Type B pancreatic cell (in vitro differentiated cells): ENCODE data around the gene CDK14. TPM values are rescaled to one million over a fixed set of nuclear protein-coding genes. Genes with fewer than 3 reads are reported as not detected.
A peak's percentile ranks its signal among the peaks of the same experiment; 100 is the strongest.
"Not testable (repeated sequence)": the region's sequence is repeated elsewhere in the genome, so short reads cannot be mapped to it uniquely, and the experiment has no call there.

Source experiments
- DNase-seq: peaks from one replicate; pipeline ENCODE4 v3.0.0; 2021; ENCODE audit warnings: mixed read lengths; ENCODE audit not compliant: unreplicated experiment; ENCODE audit errors: extremely low spot score
- H3K27ac Mint-ChIP-seq: 2 replicates; pipeline ENCODE4 v1.8.0; 2021; ENCODE audit warnings: mild to moderate bottlenecking, mixed read lengths
- H3K27me3 Mint-ChIP-seq: 2 replicates; pipeline ENCODE4 v1.8.0; 2021; ENCODE audit warnings: mixed read lengths
- H3K36me3 Mint-ChIP-seq: 2 replicates; pipeline ENCODE4 v1.8.0; 2021; ENCODE audit warnings: mixed read lengths
- H3K4me1 Mint-ChIP-seq: one replicate; pipeline ENCODE4 v1.8.0; 2021; ENCODE audit warnings: mixed read lengths; ENCODE audit not compliant: unreplicated experiment
- H3K4me3 Mint-ChIP-seq: 2 replicates; pipeline ENCODE4 v1.8.0; 2021; ENCODE audit warnings: mild to moderate bottlenecking, mixed read lengths
- H3K9me3 Mint-ChIP-seq: 2 replicates; pipeline ENCODE4 v1.8.0; 2021; ENCODE audit warnings: mixed read lengths
- total RNA-seq: library from RNA; stranded (reverse); gene quantifications from 2 replicates; pipeline ENCODE4 v1.2.1, GENCODE V29; 2021; ENCODE audit warnings: low replicate concordance
- TF ChIP-seq, protein P1 (sequence below): fragments of 200-600 bp; sonication (generic); conservative IDR thresholded peaks from 2 replicates; pipeline ENCODE4 v1.5.0; 2021; ENCODE audit warnings: antibody characterized with exemption, mild to moderate bottlenecking

CDK14 gene
- total RNA-seq, 1 donor from 2014 or later, result 43.5 TPM

DNA sequence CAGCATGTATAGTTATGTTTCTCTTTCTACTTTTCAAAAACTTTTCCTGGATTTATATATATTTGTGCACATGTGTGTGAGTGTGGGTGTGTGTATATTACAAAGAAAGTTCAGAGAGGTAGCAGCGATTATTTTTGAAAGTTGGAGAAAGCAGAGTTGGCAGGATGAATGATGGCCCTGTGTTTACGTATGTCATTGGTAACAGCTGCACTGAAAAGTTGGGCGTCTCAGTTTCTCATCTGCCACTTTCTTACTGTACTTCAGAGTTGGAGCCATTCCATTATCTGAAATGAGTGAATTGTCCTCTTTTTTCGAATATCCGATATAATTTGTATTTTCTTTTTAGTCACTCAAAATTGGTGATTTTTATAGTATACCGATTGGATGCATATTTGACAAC lies 172.2 kb downstream of the CDK14 start:
- H3K4me1 Mint-ChIP-seq, result peaks cover 46% of the 10 kb centered on the region
- H3K4me3 Mint-ChIP-seq, result no peak overlapping the region
- TF ChIP-seq, protein P1, sequence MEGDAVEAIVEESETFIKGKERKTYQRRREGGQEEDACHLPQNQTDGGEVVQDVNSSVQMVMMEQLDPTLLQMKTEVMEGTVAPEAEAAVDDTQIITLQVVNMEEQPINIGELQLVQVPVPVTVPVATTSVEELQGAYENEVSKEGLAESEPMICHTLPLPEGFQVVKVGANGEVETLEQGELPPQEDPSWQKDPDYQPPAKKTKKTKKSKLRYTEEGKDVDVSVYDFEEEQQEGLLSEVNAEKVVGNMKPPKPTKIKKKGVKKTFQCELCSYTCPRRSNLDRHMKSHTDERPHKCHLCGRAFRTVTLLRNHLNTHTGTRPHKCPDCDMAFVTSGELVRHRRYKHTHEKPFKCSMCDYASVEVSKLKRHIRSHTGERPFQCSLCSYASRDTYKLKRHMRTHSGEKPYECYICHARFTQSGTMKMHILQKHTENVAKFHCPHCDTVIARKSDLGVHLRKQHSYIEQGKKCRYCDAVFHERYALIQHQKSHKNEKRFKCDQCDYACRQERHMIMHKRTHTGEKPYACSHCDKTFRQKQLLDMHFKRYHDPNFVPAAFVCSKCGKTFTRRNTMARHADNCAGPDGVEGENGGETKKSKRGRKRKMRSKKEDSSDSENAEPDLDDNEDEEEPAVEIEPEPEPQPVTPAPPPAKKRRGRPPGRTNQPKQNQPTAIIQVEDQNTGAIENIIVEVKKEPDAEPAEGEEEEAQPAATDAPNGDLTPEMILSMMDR, result no peak
- no peak overlapping the region for H3K27ac Mint-ChIP-seq
- DNase-seq, result no peak
- no peaks in the 10 kb centered on the region for H3K27me3 Mint-ChIP-seq
- H3K9me3 Mint-ChIP-seq, result no peaks in the 10 kb centered on the region
- H3K36me3 Mint-ChIP-seq, result peaks cover 18% of the 10 kb centered on the region

DNA sequence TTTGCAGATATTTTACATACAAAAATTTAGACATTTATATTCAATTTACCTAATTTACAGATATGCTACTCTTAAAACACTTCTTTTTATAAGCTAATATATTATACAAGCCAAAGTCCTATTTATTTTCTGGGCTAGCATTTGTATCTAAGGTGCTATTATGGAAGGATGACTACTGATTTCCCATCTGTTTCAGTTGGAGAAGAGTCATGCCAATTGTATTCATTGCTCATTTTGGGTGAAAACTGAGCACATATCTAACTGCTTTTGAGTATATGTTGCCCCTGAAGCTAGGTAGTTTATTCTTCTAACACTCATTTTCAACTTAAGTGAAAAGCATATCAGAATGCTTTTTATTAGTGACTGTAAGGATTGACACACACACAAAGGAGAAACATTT lies 172.9 kb downstream of the CDK14 start:
- no peak for DNase-seq
- H3K36me3 Mint-ChIP-seq, result peaks cover 18% of the 10 kb centered on the region
- no peaks in the 10 kb centered on the region for H3K27me3 Mint-ChIP-seq
- peaks cover 46% of the 10 kb centered on the region for H3K4me1 Mint-ChIP-seq
- TF ChIP-seq, protein P1, result no peak
- H3K27ac Mint-ChIP-seq, result no peak overlapping the region
- no peaks in the 10 kb centered on the region for H3K9me3 Mint-ChIP-seq
- H3K4me3 Mint-ChIP-seq, result no peak overlapping the region

GRCh38 chr7:90769566-90769965 lies 173.4 kb downstream of the CDK14 start:
- DNase-seq, H3K27ac Mint-ChIP-seq, H3K27me3 Mint-ChIP-seq, H3K4me3 Mint-ChIP-seq, H3K9me3 Mint-ChIP-seq: not testable (repeated sequence)
- Mint-ChIP-seq H3K4me1 (peaks cover 41% of the 10 kb centered on the region), H3K36me3 (peaks cover 18% of the 10 kb centered on the region)

GRCh38 chr7:90771281-90771680 lies 175.2 kb downstream of the CDK14 start:
- Mint-ChIP-seq H3K9me3 (no peaks in the 10 kb centered on the region), H3K4me1 (peaks cover 29% of the 10 kb centered on the region), H3K4me3 (no peak overlapping the region), H3K36me3 (peaks cover 14% of the 10 kb centered on the region), H3K27me3 (no peaks in the 10 kb centered on the region), H3K27ac (no peak overlapping the region)
- DNase-seq, result no peak
- TF ChIP-seq, protein P1, result no peak

DNA sequence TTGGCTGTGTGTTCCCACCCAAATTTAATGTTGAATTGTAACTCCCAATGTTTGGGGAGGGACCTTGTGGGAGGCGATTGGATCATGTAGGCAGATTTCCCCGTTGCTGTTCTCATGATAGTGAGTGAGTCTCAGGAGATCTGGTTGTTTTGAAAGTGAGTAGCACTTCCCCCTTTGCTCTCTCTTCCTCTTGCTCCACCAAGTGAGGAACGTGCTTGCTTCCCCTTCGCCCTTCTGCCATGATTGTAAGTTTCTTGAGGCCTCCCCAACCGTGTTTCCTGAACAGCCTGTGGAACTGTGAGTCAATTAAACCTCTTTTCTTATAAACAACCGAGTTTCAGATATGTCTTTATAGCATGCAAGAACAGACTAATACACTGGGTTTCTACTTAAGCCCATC lies 176.3 kb downstream of the CDK14 start:
- H3K27ac Mint-ChIP-seq, result peak overlapping the region; percentile 33
- no peak for DNase-seq
- no peaks in the 10 kb centered on the region for H3K27me3 Mint-ChIP-seq
- no peak overlapping the region for H3K4me3 Mint-ChIP-seq
- TF ChIP-seq, protein P1, result no peak
- peaks cover 14% of the 10 kb centered on the region for H3K36me3 Mint-ChIP-seq
- H3K4me1 Mint-ChIP-seq, result peaks cover 18% of the 10 kb centered on the region
- no peaks in the 10 kb centered on the region for H3K9me3 Mint-ChIP-seq

DNA sequence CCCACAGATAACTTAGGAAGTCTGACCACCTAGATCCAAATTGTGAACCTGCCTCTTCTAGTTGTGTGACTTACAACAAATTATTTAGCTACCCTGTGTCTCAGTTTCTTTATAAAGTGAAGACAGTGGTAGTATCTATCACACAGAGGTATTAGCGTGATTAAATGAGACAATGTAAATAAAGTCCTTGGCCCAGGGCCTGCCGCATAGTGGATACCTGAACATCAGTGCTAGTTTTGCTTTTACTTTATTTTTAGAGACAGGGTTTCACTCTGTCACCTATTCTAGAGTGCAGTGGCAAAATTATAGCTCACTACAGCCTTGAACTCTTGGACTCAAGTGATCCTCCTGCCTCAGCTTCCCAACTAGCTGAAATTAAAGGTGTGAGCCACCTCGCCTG lies 177.1 kb downstream of the CDK14 start:
- no peak for DNase-seq
- no peak overlapping the region for H3K27ac Mint-ChIP-seq
- no peaks in the 10 kb centered on the region for H3K9me3 Mint-ChIP-seq
- TF ChIP-seq, protein P1, result no peak
- no peaks in the 10 kb centered on the region for H3K27me3 Mint-ChIP-seq
- peaks cover 14% of the 10 kb centered on the region for H3K36me3 Mint-ChIP-seq
- no peak overlapping the region for H3K4me3 Mint-ChIP-seq
- H3K4me1 Mint-ChIP-seq, result peaks cover 9% of the 10 kb centered on the region
